GM23248 (cell line): ENCODE data around the gene ACACA. TPM values are rescaled to one million over a fixed set of nuclear protein-coding genes. Genes with fewer than 3 reads are reported as not detected.

Experiments
- DNase-seq: peaks from one replicate; pipeline ENCODE4 v3.0.0-alpha.2; 2015
- H2AFZ ChIP-seq: fragments of 200-600 bp; sonication (generic); 2 replicates; pipeline ENCODE4 v1.6.1; 2016; ENCODE audit warnings: antibody characterized with exemption
- H3F3A ChIP-seq: fragments of 200-600 bp; sonication (generic); 2 replicates; pipeline ENCODE4 v1.6.1; 2016; ENCODE audit warnings: mild to moderate bottlenecking, antibody characterized with exemption, mixed run types; ENCODE audit not compliant: insufficient read depth
- H3K27ac ChIP-seq: fragments of 200-600 bp; sonication (generic); 2 replicates; pipeline ENCODE4 v1.5.1; 2016; ENCODE audit warnings: mild to moderate bottlenecking
- H3K27me3 ChIP-seq: fragments of 200-600 bp; sonication (generic); replicated peaks from 2 replicates; pipeline ENCODE4 v1.6.1; 2016; ENCODE audit warnings: mild to moderate bottlenecking; ENCODE audit not compliant: insufficient read depth
- H3K36me3 ChIP-seq: fragments of 200-600 bp; sonication (generic); 2 replicates; pipeline ENCODE4 v1.6.1; 2016; ENCODE audit warnings: low read depth, mild to moderate bottlenecking
- H3K4me1 ChIP-seq: fragments of 200-600 bp; sonication (generic); 2 replicates; pipeline ENCODE4 v1.6.1; 2016; ENCODE audit warnings: mild to moderate bottlenecking; ENCODE audit not compliant: insufficient read depth
- H3K4me2 ChIP-seq: fragments of 200-600 bp; sonication (generic); one replicate; pipeline ENCODE4 v1.6.1; 2016; ENCODE audit warnings: mild to moderate bottlenecking; ENCODE audit not compliant: unreplicated experiment
- H3K4me3 ChIP-seq: fragments of 200-600 bp; sonication (generic); 2 replicates; pipeline ENCODE4 v1.5.1; 2016; ENCODE audit warnings: mild to moderate bottlenecking
- H3K79me2 ChIP-seq: fragments of 200-600 bp; sonication (generic); 2 replicates; pipeline ENCODE4 v1.6.1; 2016; ENCODE audit warnings: mild to moderate bottlenecking; ENCODE audit not compliant: insufficient read depth
- H3K9ac ChIP-seq: fragments of 200-600 bp; sonication (generic); 2 replicates; pipeline ENCODE4 v1.6.1; 2016; ENCODE audit warnings: mild to moderate bottlenecking
- H3K9me2 ChIP-seq: fragments of 200-600 bp; sonication (generic); 2 replicates; pipeline ENCODE4 v1.6.1; 2016; ENCODE audit warnings: mixed run types, mild to moderate bottlenecking, moderate library complexity; ENCODE audit not compliant: insufficient read depth
- H3K9me3 ChIP-seq: fragments of 200-600 bp; sonication (generic); one replicate; pipeline ENCODE4 v1.6.1; 2017; ENCODE audit warnings: low read depth
- H4K20me1 ChIP-seq: fragments of 200-600 bp; sonication (generic); 2 replicates; pipeline ENCODE4 v1.6.0; 2016; ENCODE audit not compliant: insufficient read depth
- EZH2 ChIP-seq: fragments of 200-600 bp; sonication (generic); IDR thresholded peaks from 2 replicates; pipeline ENCODE4 v1.6.1; 2018; ENCODE audit warnings: antibody characterized with exemption, mild to moderate bottlenecking; ENCODE audit not compliant: insufficient read depth, poor library complexity, severe bottlenecking
- EZH2phosphoT487 ChIP-seq: fragments of 200-600 bp; sonication (generic); IDR thresholded peaks from 2 replicates; pipeline ENCODE4 v1.6.1; 2018; ENCODE audit warnings: antibody characterized with exemption, moderate library complexity, mild to moderate bottlenecking, low read depth; ENCODE audit not compliant: insufficient read depth
- WGBS, 2 experiments: methylation state at CpG; one replicate each; pipeline ENCODE4 v1.1.6; 2015 to 2017; ENCODE audit warnings: low lambda C conversion rate in 2 of 2, low coverage in 1 of 2; ENCODE audit errors: missing lambda C conversion rate in 2 of 2; 5-methylcytosine and 5-hydroxymethylcytosine counted together
- in situ Hi-C: fragments of 300-500 bp; cut with MboI; formaldehyde crosslinking; loops from 2 replicates; pipeline ENCODE4 v1.15.0; 2020
- polyA plus RNA-seq: library from polyadenylated mRNA; unstranded; fragments of >200 nt; fragmentation: Nextera tagmentation; extraction: Ambion mirVana; gene quantifications from 2 replicates; pipeline ENCODE4 v1.2.1, GENCODE V29; 2016
- total RNA-seq: library from RNA; depleted of rRNA; stranded (reverse); fragments of >200 nt; shearing (Covaris generic); gene quantifications from 2 replicates; pipeline ENCODE4 v1.2.3, GENCODE V29; 2014

ACACA gene
- total and polyA plus RNA-seq, 2 experiments from 2014 or later: 10.2 to 21.9 TPM

- Histone ChIP-seq H3K9ac (no peak overlapping the region), H3F3A (no peaks in the 10 kb centered on the region), H3K27ac (no peak overlapping the region), H3K4me1 (no peaks in the 10 kb centered on the region), H4K20me1 (no peaks in the 10 kb centered on the region), H3K36me3 (peaks cover 19% of the 10 kb centered on the region), H3K4me2 (no peak overlapping the region), H3K9me3 (no peaks in the 10 kb centered on the region), H3K9me2 (no peaks in the 10 kb centered on the region), H3K79me2 (no peaks in the 10 kb centered on the region), H2AFZ (no peak overlapping the region), H3K27me3 (no peaks in the 10 kb centered on the region), H3K4me3 (no peak overlapping the region)
- 98 to 99% methylated on average over 11 of the region's 11 CpGs for WGBS, 2 experiments
- in situ Hi-C loops: loop anchor here (25.0 kb wide), 1 partner anchor 596 kb away; no protein-coding TSS in a partner anchor
- TF ChIP-seq EZH2phosphoT487 (no peak), EZH2 (no peak)
- DNase-seq: no peak
Measured at GRCh38 chr17:37233036-37233435, 173.6 kb downstream of the ACACA start.

- Histone ChIP-seq H3K4me1 (no peaks in the 10 kb centered on the region), H3K4me3 (no peak overlapping the region), H3K9ac (no peak overlapping the region), H3K9me2 (no peaks in the 10 kb centered on the region), H2AFZ (no peak overlapping the region), H3K27ac (no peak overlapping the region), H3F3A (no peaks in the 10 kb centered on the region), H3K9me3 (no peaks in the 10 kb centered on the region), H3K4me2 (no peak overlapping the region), H3K36me3 (peaks cover 8% of the 10 kb centered on the region), H3K79me2 (no peaks in the 10 kb centered on the region), H3K27me3 (no peaks in the 10 kb centered on the region), H4K20me1 (no peaks in the 10 kb centered on the region)
- no peak for DNase-seq
- TF ChIP-seq EZH2phosphoT487: no peak
- TF ChIP-seq EZH2: no peak
- in situ Hi-C loops: loop anchor here (25.0 kb wide), 1 partner anchor 595 kb away; no protein-coding TSS in a partner anchor
- WGBS, 2 experiments: 96 to 100% methylated on average over 2 of the region's 2 CpGs
Measured at GRCh38 chr17:37231887-37232286, 174.7 kb downstream of the ACACA start.

GRCh38 chr17:37230633-37231032 lies 176.0 kb downstream of the ACACA start:
- Histone ChIP-seq H3K4me3 (no peak overlapping the region), H3K9me2 (no peaks in the 10 kb centered on the region), H3K27ac (no peak overlapping the region), H2AFZ (no peak overlapping the region), H3K4me2 (no peak overlapping the region), H3K27me3 (no peaks in the 10 kb centered on the region), H3K4me1 (no peaks in the 10 kb centered on the region), H3K36me3 (peaks cover 11% of the 10 kb centered on the region; the same call in 1 of the 2 replicates), H3K9me3 (no peaks in the 10 kb centered on the region), H4K20me1 (no peaks in the 10 kb centered on the region), H3K79me2 (no peaks in the 10 kb centered on the region), H3K9ac (no peak overlapping the region), H3F3A (no peaks in the 10 kb centered on the region)
- in situ Hi-C loops: loop anchor here (25.0 kb wide), 1 partner anchor 593 kb away; no protein-coding TSS in a partner anchor
- TF ChIP-seq EZH2: no peak
- TF ChIP-seq EZH2phosphoT487: no peak
- WGBS, 2 experiments: 94% methylated on average over 1 of the region's 1 CpG
- DNase-seq: no peak

- in situ Hi-C loops: loop anchor here (25.0 kb wide), 1 partner anchor 588 kb away; no protein-coding TSS in a partner anchor
- no peaks in the 10 kb centered on the region for H3K79me2 ChIP-seq
- H3K27ac ChIP-seq: no peak overlapping the region
- H3K4me2 ChIP-seq: no peak overlapping the region
- no peak overlapping the region for H3K9ac ChIP-seq
- H3K9me2 ChIP-seq: no peaks in the 10 kb centered on the region
- no peaks in the 10 kb centered on the region for H3K9me3 ChIP-seq
- 88 to 94% methylated on average over 4 of the region's 4 CpGs for WGBS, 2 experiments
- H3K4me3 ChIP-seq: no peak overlapping the region
- H2AFZ ChIP-seq: no peak overlapping the region
- H3K36me3 ChIP-seq: peaks cover 7% of the 10 kb centered on the region; the same call in 1 of the 2 replicates
- TF ChIP-seq EZH2 (no peak), EZH2phosphoT487 (no peak)
- no peaks in the 10 kb centered on the region for H3K27me3 ChIP-seq
- peaks cover 9% of the 10 kb centered on the region for H3F3A ChIP-seq
- no peak for DNase-seq
- peaks cover 6% of the 10 kb centered on the region; the same call in 1 of the 2 replicates for H3K4me1 ChIP-seq
- H4K20me1 ChIP-seq: no peaks in the 10 kb centered on the region
Measured at GRCh38 chr17:37225465-37225864, 181.2 kb downstream of the ACACA start.

DNA sequence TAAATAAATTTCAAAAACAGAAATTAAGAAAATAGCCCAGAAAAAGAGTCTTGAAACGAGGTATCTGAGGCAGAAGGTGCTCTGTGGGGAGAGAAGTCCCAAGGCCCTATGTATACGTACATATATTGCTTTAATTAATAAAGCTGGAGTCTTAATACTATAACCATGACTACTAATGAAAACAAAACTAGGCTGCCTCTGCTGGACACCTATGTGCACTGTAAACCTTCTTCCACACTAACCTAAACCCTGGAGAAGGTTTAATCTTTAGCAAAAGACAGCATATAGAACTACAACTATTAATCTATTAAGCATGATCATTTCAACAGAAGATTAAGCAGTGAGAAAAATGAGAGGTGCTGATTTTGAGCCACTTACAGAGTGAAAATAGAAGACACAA lies 184.8 kb downstream of the ACACA start:
- 88% methylated on average over 2 of the region's 2 CpGs for WGBS, 2 experiments
- Histone ChIP-seq H3K4me3 (no peak overlapping the region), H2AFZ (no peak overlapping the region), H3K27ac (no peak overlapping the region), H3K36me3 (peaks cover 7% of the 10 kb centered on the region; the same call in 1 of the 2 replicates), H3F3A (peaks cover 12% of the 10 kb centered on the region), H3K9me3 (no peaks in the 10 kb centered on the region), H3K27me3 (no peaks in the 10 kb centered on the region), H3K79me2 (no peaks in the 10 kb centered on the region), H3K9ac (no peak overlapping the region), H3K4me1 (peaks cover 13% of the 10 kb centered on the region; the same call in 1 of the 2 replicates), H3K9me2 (no peaks in the 10 kb centered on the region), H3K4me2 (no peak overlapping the region), H4K20me1 (no peaks in the 10 kb centered on the region)
- no peak for TF ChIP-seq EZH2
- in situ Hi-C loops: no loop called here
- DNase-seq: no peak
